Stimulated activated memory B cell treated with anti-CD40 and anti-IgM and Interleukin-4, amounts not matched to agents 10 μg/mL and 1 μg/mL and 100 μg/mL, for 72 hours (primary cell): Measurements from ENCODE around the gene NFAM1.

Source experiments
- ATAC-seq: fragments of 150-1000 bp; cut with Tn5 transposase; 2 replicates; pipeline ENCODE4 v1.10.0; 2021
- H3K27ac Mint-ChIP-seq: one replicate; pipeline ENCODE4 v1.8.0; 2022; ENCODE audit warnings: mild to moderate bottlenecking, mixed read lengths
- H3K27me3 Mint-ChIP-seq: one replicate; pipeline ENCODE4 v1.8.0; 2022; ENCODE audit warnings: mixed read lengths
- H3K36me3 Mint-ChIP-seq: one replicate; pipeline ENCODE4 v1.8.0; 2022; ENCODE audit warnings: mixed read lengths
- H3K4me1 Mint-ChIP-seq: one replicate; pipeline ENCODE4 v1.8.0; 2022; ENCODE audit warnings: mixed read lengths
- H3K4me3 Mint-ChIP-seq: one replicate; pipeline ENCODE4 v1.8.0; 2022; ENCODE audit warnings: mild to moderate bottlenecking, moderate library complexity, mixed read lengths
- H3K9me3 Mint-ChIP-seq: one replicate; pipeline ENCODE4 v1.8.0; 2022; ENCODE audit warnings: mixed read lengths

NFAM1 gene

DNA sequence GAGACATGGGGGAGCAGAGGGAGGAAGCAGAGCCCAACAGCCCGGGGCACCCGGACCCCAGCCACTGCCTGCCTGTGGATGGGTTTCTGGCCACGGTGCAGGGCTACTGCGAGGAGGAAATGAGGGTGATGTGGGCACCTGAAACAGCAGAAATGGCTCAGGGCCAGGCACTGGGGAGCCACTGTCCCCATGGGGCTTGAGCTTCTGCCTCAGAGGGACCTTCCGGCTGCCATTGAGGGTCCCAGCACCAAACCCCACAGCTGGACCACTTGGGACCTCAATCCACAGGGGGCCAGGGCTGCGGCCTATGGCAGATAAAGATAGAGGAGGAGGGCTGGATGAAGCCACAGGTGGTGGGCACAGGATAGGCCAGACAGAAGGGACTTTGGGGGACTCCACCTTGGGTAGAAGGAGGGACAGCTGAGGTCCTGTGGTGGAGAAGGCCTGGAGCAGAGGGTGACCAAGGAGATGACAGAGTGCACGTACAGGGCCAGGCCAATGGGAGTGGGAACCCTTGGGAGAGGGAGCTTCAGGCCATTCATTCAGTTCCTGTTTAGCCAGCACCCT, 48.3 kb downstream of the NFAM1 start:
- H3K4me3 Mint-ChIP-seq, result no peak overlapping the region
- H3K27me3 Mint-ChIP-seq, result peaks cover 45% of the 10 kb centered on the region
- no peak for ATAC-seq
- peak overlapping the region; percentile 3 for H3K27ac Mint-ChIP-seq
- H3K9me3 Mint-ChIP-seq, result no peaks in the 10 kb centered on the region
- no peaks in the 10 kb centered on the region for H3K36me3 Mint-ChIP-seq
- peaks cover 16% of the 10 kb centered on the region for H3K4me1 Mint-ChIP-seq

DNA sequence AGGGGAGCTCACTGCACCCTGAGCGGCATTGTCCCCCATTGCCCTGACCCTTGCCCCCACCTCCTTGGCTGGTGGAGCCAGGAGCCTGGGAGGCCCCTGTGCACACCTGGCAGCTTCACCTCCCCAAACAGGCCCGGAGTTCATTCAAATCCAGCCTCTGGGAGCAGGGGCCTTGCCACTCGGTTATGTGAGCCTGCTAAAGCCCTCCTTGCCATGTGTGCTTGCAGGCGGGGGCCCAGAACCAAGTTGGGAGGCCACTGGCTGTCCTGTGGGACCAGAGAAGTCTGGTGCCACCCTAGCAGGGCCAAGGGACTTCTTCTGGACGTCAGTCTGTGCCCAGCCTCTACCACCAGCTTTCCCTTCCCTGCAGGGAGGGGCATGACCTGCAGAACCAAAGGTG, 48.9 kb downstream of the NFAM1 start:
- Mint-ChIP-seq H3K4me1 (peaks cover 16% of the 10 kb centered on the region), H3K9me3 (no peaks in the 10 kb centered on the region), H3K36me3 (no peaks in the 10 kb centered on the region), H3K4me3 (no peak overlapping the region), H3K27ac (no peak overlapping the region), H3K27me3 (peaks cover 52% of the 10 kb centered on the region)
- ATAC-seq, result no peak

DNA sequence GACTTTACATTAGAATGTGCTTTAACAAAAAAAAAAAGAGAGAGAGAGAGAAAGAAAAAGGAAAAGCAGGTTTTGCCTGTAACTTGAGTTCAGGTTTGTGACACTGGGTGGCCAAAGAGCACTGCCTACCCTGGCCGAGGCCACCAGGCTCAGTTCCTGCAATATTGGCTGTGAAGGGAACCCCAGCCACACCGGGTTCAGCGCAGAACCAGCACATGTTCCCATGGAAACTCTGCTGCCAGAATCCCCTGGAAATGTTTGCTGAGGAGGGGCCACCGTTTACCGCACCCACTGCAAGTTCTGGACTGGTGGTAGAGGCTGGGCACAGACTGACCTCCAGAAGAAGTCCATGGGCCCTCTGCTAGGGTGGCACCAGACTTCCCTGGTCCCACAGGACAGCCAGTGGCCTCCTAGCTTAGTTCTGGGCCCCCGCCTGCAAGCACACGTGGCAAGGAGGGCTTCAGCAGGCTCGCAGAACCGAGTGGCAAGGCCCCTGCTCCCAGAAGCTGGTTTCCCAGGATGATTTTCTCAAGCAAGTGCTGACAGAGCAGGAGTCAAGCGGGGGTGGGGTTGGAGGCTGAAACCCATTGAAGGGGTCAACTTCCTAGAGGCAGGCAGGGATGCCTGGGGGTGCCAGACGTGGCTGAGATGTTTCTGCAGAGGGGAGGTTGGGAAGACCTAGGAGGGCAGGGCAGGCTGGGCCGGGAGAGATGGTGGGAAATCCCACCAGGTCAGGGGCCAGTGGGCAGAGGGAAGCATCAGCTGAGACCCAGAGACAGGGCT, 51.2 kb downstream of the NFAM1 start:
- Mint-ChIP-seq H3K27ac (no peak overlapping the region), H3K4me3 (no peak overlapping the region), H3K27me3 (peaks cover 74% of the 10 kb centered on the region), H3K36me3 (no peaks in the 10 kb centered on the region), H3K4me1 (peaks cover 16% of the 10 kb centered on the region), H3K9me3 (no peaks in the 10 kb centered on the region)
- no peak for ATAC-seq

DNA sequence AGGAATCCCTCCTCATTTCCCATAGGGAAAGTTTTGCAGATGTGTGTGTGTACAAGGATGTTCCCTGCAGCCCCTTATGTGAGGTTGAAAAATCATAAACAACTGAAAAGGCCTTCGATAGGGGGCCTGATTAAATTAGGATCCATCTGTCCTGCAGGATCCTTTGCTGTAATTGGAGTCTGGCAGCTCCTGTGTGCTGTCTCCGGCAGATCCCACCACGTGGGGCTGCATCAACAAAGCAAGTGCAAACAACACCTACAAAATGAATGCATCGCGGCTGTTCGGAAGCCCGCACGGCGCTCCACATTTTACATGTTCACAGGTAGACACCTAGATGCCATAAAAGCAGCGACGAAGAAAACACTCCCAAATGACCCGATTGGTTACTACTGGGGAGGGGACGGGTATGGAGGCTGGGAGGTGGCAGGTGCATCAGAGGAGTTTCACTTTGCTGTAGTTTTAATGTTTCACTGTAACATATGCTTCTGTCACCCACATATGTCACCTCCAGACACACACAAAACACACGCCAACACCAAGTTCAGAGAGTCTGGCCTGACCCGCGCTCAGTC, 52.2 kb downstream of the NFAM1 start:
- Mint-ChIP-seq H3K4me1 (peaks cover 17% of the 10 kb centered on the region), H3K9me3 (no peaks in the 10 kb centered on the region), H3K27ac (no peak overlapping the region), H3K36me3 (no peaks in the 10 kb centered on the region), H3K27me3 (peaks cover 79% of the 10 kb centered on the region), H3K4me3 (no peak overlapping the region)
- ATAC-seq, result no peak

- H3K27me3 Mint-ChIP-seq, result peaks cover 50% of the 10 kb centered on the region
Measured at GRCh38 chr22:42376711-42377554, 55.3 kb downstream of the NFAM1 start.

DNA sequence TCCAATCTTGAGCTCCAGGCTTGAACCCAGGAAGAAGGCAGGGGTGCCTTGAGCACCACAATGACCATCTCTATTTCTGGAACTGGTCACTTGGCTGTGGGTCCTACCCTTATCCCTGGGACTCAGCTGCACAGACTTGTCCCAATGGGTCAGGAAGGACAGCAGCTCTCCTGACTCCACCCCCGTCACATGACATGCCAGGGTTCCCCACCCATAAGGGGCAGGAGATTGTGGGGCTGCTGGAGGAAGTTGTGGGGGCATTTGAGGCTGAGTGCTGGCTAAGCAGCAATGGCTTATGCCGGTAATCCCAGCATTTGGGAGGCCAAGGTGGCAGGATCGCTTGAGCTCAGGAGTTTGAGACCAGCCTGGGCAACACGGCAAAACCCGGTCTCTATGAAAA, 56.2 kb downstream of the NFAM1 start:
- Mint-ChIP-seq H3K36me3 (no peaks in the 10 kb centered on the region), H3K27me3 (peaks cover 49% of the 10 kb centered on the region), H3K4me1 (peaks cover 7% of the 10 kb centered on the region), H3K4me3 (no peak overlapping the region), H3K9me3 (no peaks in the 10 kb centered on the region), H3K27ac (no peak overlapping the region)
- no peak for ATAC-seq

More at GRCh38 chr22:42376711-42377554, 55.3 kb downstream of the NFAM1 start:
- H3K4me1 Mint-ChIP-seq, result peaks cover 7% of the 10 kb centered on the region
- no peak overlapping the region for H3K27ac Mint-ChIP-seq
- no peak overlapping the region for H3K4me3 Mint-ChIP-seq
- H3K9me3 Mint-ChIP-seq, result no peaks in the 10 kb centered on the region
- no peaks in the 10 kb centered on the region for H3K36me3 Mint-ChIP-seq
- ATAC-seq, result no peak

- H3K9me3 Mint-ChIP-seq, result no peaks in the 10 kb centered on the region
- H3K27me3 Mint-ChIP-seq, result peaks cover 36% of the 10 kb centered on the region
- H3K4me3 Mint-ChIP-seq, result no peak overlapping the region
- no peaks in the 10 kb centered on the region for H3K36me3 Mint-ChIP-seq
- no peak overlapping the region for H3K27ac Mint-ChIP-seq
- peaks cover 24% of the 10 kb centered on the region for H3K4me1 Mint-ChIP-seq
- ATAC-seq, result no peak
Measured at GRCh38 chr22:42372976-42373375, 59.2 kb downstream of the NFAM1 start.

DNA sequence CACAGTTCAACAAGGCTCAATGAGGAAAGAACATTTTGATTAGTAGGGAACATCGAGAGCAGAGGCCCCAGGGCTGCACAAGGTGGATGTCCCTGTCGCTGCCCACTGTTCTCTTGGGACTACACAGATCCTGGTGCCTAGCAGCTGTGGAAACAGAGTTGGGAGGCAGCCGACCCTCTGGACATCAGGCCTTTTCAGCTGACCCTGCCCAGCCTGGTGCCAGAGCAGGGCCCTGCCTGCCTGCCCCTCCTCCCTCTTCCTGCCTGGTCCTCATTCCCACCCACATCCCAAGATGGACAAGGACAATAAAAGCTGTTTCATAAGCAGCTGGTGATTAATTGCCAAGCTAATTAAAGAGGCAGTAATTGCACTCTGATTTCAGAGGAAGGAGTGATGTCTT, 60.7 kb downstream of the NFAM1 start:
- H3K27ac Mint-ChIP-seq, result no peak overlapping the region
- H3K9me3 Mint-ChIP-seq, result no peaks in the 10 kb centered on the region
- peaks cover 32% of the 10 kb centered on the region for H3K4me1 Mint-ChIP-seq
- H3K27me3 Mint-ChIP-seq, result peaks cover 35% of the 10 kb centered on the region
- ATAC-seq, result no peak
- no peaks in the 10 kb centered on the region for H3K36me3 Mint-ChIP-seq
- no peak overlapping the region for H3K4me3 Mint-ChIP-seq

DNA sequence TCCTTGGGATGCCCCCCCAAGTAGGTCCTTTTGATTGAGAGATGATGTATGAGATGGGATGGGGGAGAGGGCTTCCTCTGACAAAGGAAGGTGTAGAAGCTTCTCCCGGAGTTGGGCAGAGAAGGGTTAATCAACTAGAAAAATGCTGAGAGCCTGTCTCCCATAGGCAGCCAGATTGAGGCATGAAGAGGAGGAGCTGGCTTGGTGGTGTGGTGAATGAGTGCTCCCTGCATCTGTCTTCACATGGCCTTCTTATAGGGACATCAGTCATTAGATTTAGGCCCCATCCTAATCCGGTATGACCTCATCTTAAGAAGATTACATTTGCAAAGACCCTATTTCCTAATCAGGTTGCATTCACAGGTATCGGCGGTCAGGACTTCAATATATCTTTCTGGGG, 61.1 kb downstream of the NFAM1 start:
- Mint-ChIP-seq H3K27ac (no peak overlapping the region), H3K4me1 (peaks cover 32% of the 10 kb centered on the region), H3K4me3 (no peak overlapping the region), H3K36me3 (no peaks in the 10 kb centered on the region), H3K27me3 (peaks cover 34% of the 10 kb centered on the region), H3K9me3 (no peaks in the 10 kb centered on the region)
- no peak for ATAC-seq

GRCh38 chr22:42369250-42370041, 62.8 kb downstream of the NFAM1 start:
- H3K4me1 Mint-ChIP-seq, result peaks cover 26% of the 10 kb centered on the region
- no peaks in the 10 kb centered on the region for H3K36me3 Mint-ChIP-seq
- H3K27ac Mint-ChIP-seq, result peak overlapping the region; percentile 43
- peak overlapping the region; percentile 85 for H3K4me3 Mint-ChIP-seq
- H3K9me3 Mint-ChIP-seq, result no peaks in the 10 kb centered on the region
- ATAC-seq, result peak; percentile 98
- peaks cover 42% of the 10 kb centered on the region for H3K27me3 Mint-ChIP-seq

DNA sequence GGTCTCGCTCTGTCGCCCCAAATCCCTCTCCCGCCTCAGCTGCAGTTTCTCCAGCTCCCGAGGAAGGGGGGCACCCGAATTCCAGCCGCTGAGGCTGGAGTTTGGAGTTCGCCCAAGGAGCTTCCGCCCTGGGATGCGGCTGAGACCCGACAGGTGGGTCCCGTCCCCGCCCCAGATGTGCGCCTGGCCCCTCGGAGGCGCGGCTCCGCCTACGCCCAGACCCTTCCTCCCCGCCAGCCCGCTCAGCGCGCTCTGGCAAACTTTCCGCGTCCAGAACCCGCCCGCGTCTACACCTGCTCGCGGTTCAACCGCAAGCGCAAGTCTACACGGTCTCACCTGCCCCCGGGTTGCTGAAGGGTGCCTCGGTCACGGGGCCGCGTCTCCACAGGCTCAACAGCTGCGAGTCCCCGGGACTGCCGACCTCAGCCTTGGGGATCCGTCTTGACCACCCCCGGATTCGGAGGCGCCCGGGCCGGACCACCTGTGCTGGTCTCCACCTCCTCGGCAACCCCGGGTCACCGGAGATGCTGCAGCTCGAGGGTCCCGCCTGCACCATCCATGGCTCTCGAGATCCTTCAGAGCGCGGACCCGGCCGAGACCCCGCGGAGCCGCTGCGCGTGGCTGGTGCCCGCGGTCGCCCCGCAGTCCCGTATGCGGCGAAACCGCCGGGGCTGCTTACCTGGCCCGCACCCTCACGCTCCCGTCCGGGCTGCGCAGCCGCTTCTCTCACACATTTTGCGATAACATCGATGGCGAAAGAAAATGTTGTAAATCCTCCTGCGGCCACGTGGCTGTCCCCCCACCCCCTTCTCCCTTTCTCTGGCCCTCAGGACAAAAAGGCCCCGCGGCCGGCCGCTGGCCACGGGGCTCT, 63.6 kb downstream of the NFAM1 start:
- peak overlapping the region; percentile 43 for H3K27ac Mint-ChIP-seq
- H3K4me1 Mint-ChIP-seq, result peaks cover 25% of the 10 kb centered on the region
- H3K4me3 Mint-ChIP-seq, result peak overlapping the region; percentile 85
- peaks cover 49% of the 10 kb centered on the region for H3K27me3 Mint-ChIP-seq
- ATAC-seq, result peak; percentile 32
- H3K36me3 Mint-ChIP-seq, result no peaks in the 10 kb centered on the region
- H3K9me3 Mint-ChIP-seq, result no peaks in the 10 kb centered on the region

DNA sequence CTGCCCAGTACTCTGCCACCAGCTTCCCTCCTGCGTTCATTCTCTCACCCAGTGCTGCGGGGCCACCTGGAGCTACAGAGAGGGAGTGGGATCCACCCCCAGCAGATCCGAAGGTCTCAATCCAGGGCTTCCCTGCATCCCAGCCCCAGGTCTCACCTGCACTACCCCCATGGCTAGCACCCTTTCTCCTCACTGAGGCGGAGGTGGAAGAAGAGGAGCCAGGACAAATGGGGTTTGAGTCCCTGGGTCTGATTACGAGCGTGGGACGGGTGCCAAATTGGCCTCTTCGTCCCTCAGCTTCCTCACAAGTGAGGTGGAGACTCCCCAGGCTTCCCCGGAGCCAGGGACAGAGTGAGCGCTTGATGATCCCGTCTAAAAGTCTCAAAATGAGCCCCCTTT, 64.2 kb downstream of the NFAM1 start:
- Mint-ChIP-seq H3K4me3 (peak overlapping the region; percentile 9), H3K27me3 (peaks cover 52% of the 10 kb centered on the region), H3K36me3 (no peaks in the 10 kb centered on the region), H3K27ac (no peak overlapping the region), H3K9me3 (no peaks in the 10 kb centered on the region), H3K4me1 (peaks cover 25% of the 10 kb centered on the region)
- no peak for ATAC-seq

DNA sequence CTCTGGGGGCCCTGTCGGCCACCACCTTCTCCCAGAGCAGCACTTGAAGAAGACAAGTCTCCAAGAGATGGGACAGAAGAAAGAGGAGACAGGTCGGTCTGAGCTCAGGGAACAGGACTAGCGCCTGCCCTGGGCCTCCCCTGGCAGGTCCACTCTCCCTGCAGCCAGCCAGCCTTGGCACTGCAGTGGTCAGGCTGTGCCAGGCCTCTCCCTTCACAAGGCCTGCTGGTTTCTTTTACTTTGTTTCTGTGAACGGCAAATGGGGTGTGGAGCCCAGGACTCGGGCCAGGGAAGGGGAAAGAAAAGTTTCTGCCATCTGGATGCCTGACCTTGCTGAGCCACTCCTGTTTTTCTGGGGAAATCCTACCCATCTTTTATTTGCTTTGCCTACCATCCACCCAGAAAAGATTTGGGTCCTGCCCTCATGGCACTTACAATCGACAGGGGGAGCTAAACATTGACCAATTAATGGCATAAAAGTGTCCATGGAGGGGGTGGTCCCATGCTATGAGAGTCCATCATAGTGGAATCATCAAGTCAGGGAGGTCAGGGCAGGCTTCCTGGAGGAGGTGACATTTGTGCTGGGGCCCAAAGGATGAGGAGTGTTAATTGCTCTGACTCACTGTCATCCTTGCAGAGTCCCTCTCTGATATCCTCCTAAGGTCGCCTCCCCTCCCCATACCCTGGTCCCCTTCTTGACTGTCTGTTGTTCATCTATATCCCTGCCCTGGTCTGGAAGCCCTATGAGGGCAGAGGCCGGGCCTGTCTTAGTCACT, 65.2 kb downstream of the NFAM1 start:
- Mint-ChIP-seq H3K4me1 (peaks cover 25% of the 10 kb centered on the region), H3K9me3 (no peaks in the 10 kb centered on the region), H3K4me3 (peak overlapping the region; percentile 9), H3K36me3 (no peaks in the 10 kb centered on the region), H3K27me3 (peaks cover 62% of the 10 kb centered on the region), H3K27ac (no peak overlapping the region)
- no peak for ATAC-seq
